HepG2 (cell line): ENCODE results near the gene INTS3. TPM values are rescaled to one million over a fixed set of nuclear protein-coding genes. Genes with fewer than 3 reads are reported as not detected.

ENCODE experiments used
- ATAC-seq: fragments of 200-7000 bp; cut with Tn5 transposase; 3 replicates; pipeline ENCODE4 v1.9.1; 2020; ENCODE audit warnings: mild to moderate bottlenecking, moderate library complexity
- BruUV-seq: library from RNA; stranded (reverse); fragments of 400-500 nt; replicated peaks from 2 replicates; lab custom pipeline; 2021; lab: Mats Ljungman, UMichigan
- CTCF ChIA-PET: fragments of 300-600 bp; formaldehyde crosslinking; extraction: SDS; loops from one replicate; lab custom pipeline; 2021; ENCODE audit warnings: low total read pairs, inconsistent platforms, low intra/inter-chr PET ratio; lab: Yijun Ruan, JAX
- POLR2A ChIA-PET: fragments of 350-600 bp; sonication (Branson Sonifier 250); formaldehyde crosslinking; loops from one replicate; lab custom pipeline; 2020; ENCODE audit warnings: antibody characterized with exemption, inconsistent platforms; lab: Yijun Ruan, JAX
- DNase-seq: peaks from one replicate; pipeline ENCODE4 v3.0.0-alpha.2; 2015; ENCODE audit warnings: low spot score
- FAIRE-seq: peaks from 3 replicates; lab custom pipeline; 2011; peaks lifted over from hg19 to GRCh38; lab: Jason Lieb, UNC
- H2AFZ ChIP-seq: one replicate; pipeline ENCODE4 v1.6.1; 2011; ENCODE audit warnings: low read length, inconsistent platforms
- H3K27ac ChIP-seq: fragments of 300-600 bp; 3 replicates; pipeline ENCODE4 v1.8.0; 2011; ENCODE audit warnings: mixed run types, mild to moderate bottlenecking, mixed read lengths, low read length, inconsistent platforms; ENCODE audit not compliant: insufficient read depth; ENCODE audit errors: extremely low read length
- H3K27me3 ChIP-seq, 2 experiments: fragments of 200-600 bp in 1 of 2; 2 replicates in 1 of 2; 3 replicates in 1 of 2; pipeline versions ENCODE4 v1.6.0 to v1.8.0; 2011; ENCODE audit warnings: low read length in 2 of 2, mild to moderate bottlenecking in 2 of 2, moderate library complexity in 2 of 2, inconsistent platforms in 1 of 2; ENCODE audit not compliant: insufficient read depth in 2 of 2, control insufficient read depth in 1 of 2
- H3K36me3 ChIP-seq, 2 experiments: fragments of 200-600 bp in 1 of 2; replicated peaks in 1 of 2; 2 replicates in 1 of 2; 3 replicates in 1 of 2; pipeline versions ENCODE4 v1.5.1 to v1.8.0; 2011; ENCODE audit warnings: low read length in 2 of 2, inconsistent platforms in 1 of 2; ENCODE audit not compliant: insufficient read depth in 2 of 2, control insufficient read depth in 1 of 2
- H3K4me1 ChIP-seq: 2 replicates; pipeline ENCODE4 v1.5.1; 2012; ENCODE audit warnings: low read length, inconsistent platforms; ENCODE audit not compliant: insufficient read depth
- H3K4me2 ChIP-seq: 2 replicates; pipeline ENCODE4 v1.6.0; 2011; ENCODE audit warnings: low read depth, low read length, inconsistent platforms
- H3K4me3 ChIP-seq, 3 experiments: fragments of 200-600 bp in 1 of 3; sonication (generic), shearing (Covaris generic) in 1 of 3; replicated peaks in 1 of 3; 2 replicates each; pipeline ENCODE4 v1.5.1; 2011 to 2016; ENCODE audit warnings: low read length in 3 of 3, inconsistent platforms in 2 of 3, low read depth in 2 of 3, mild to moderate bottlenecking in 2 of 3, control low read depth in 1 of 3, mixed read lengths in 1 of 3; ENCODE audit not compliant: insufficient read depth in 1 of 3
- H3K79me2 ChIP-seq: one replicate; pipeline ENCODE4 v1.6.1; 2011; ENCODE audit warnings: low read length, inconsistent platforms; ENCODE audit not compliant: insufficient read depth
- H3K9ac ChIP-seq: 2 replicates; pipeline ENCODE4 v1.6.0; 2011; ENCODE audit warnings: mild to moderate bottlenecking, low read depth, low read length, inconsistent platforms; ENCODE audit not compliant: insufficient read depth
- H3K9me3 ChIP-seq: 2 replicates; pipeline ENCODE4 v1.5.1; 2012; ENCODE audit warnings: mild to moderate bottlenecking, low read length
- H4K20me1 ChIP-seq: 2 replicates; pipeline ENCODE4 v1.6.0; 2011; ENCODE audit warnings: inconsistent platforms, mild to moderate bottlenecking, low read length, moderate library complexity; ENCODE audit not compliant: insufficient read depth
- HOXA5 ChIP-seq: sonication (generic); formaldehyde crosslinking; IDR thresholded peaks from 2 replicates; pipeline ENCODE4 v1.4.0; 2020; ENCODE audit warnings: missing genetic modification reagents
- JDP2 ChIP-seq: sonication (generic); formaldehyde crosslinking; IDR thresholded peaks from 2 replicates; pipeline ENCODE4 v1.8.1; 2022; ENCODE audit warnings: missing genetic modification reagents, borderline replicate concordance
- MAFG ChIP-seq: sonication (generic); formaldehyde crosslinking; IDR thresholded peaks from 2 replicates; pipeline ENCODE4 v1.5.1; 2020; ENCODE audit warnings: mild to moderate bottlenecking, missing genetic modification reagents
- MED13 ChIP-seq: sonication (generic); formaldehyde crosslinking; IDR thresholded peaks from 2 replicates; pipeline ENCODE4 v1.5.0; 2020; ENCODE audit warnings: missing genetic modification reagents
- NAIF1 ChIP-seq: sonication (generic); formaldehyde crosslinking; IDR thresholded peaks from 2 replicates; pipeline ENCODE4 v1.5.0; 2020; ENCODE audit warnings: mild to moderate bottlenecking, missing genetic modification reagents, borderline replicate concordance
- NFIC ChIP-seq: IDR thresholded peaks from 2 replicates; pipeline ENCODE4 v1.6.1; 2012; ENCODE audit warnings: mild to moderate bottlenecking, low read length, inconsistent platforms
- NFYC ChIP-seq: IDR thresholded peaks from 2 replicates; pipeline ENCODE4 v1.6.1; 2016; ENCODE audit warnings: missing genetic modification reagents, missing compliant biosample characterization
- PAF1 ChIP-seq: IDR thresholded peaks from 2 replicates; pipeline ENCODE4 v1.6.1; 2016; ENCODE audit warnings: missing genetic modification reagents, missing compliant biosample characterization
- RAD51 ChIP-seq: fragments of 450-650 bp; IDR thresholded peaks from 2 replicates; pipeline ENCODE4 v1.6.1; 2016; ENCODE audit warnings: borderline replicate concordance
- SPEN ChIP-seq: sonication (generic); formaldehyde crosslinking; IDR thresholded peaks from 2 replicates; pipeline ENCODE4 v1.5.1; 2020; ENCODE audit warnings: low read depth, mild to moderate bottlenecking, missing genetic modification reagents
- STAT5B ChIP-seq: sonication (generic); formaldehyde crosslinking; IDR thresholded peaks from 2 replicates; pipeline ENCODE4 v1.4.0; 2020; ENCODE audit warnings: missing genetic modification reagents
- WGBS: methylation state at CpG from one replicate; pipeline ENCODE4 v1.1.6; 2017; ENCODE audit warnings: low lambda C conversion rate; 5-methylcytosine and 5-hydroxymethylcytosine counted together
- in situ Hi-C: cut with HindIII; loops from 2 replicates; pipeline ENCODE4 v1.10.0; 2017; ENCODE audit warnings: low pct_unique_long_range_greater_than_20kb; ENCODE audit not compliant: extremely low pct_ligation_motif_present
- intact Hi-C: fragments of 100-400 bp; cut with micrococcal nuclease; formaldehyde crosslinking; loops from one replicate; pipeline ENCODE4 v1.10.0; 2022; ENCODE audit not compliant: unreplicated experiment
- polyA plus RNA-seq, 8 experiments: library from polyadenylated mRNA; depleted of rRNA in 3 of 8; stranded (reverse) in 7 of 8; unstranded in 1 of 8; fragments of >200 nt; fragmentation: Illumina TruSeq in 4 of 8; extraction: Trizol in 4 of 8; gene quantifications; 2 replicates each; pipeline versions ENCODE4 v1.2.1 to v1.2.3, GENCODE V29; 2011 to 2016; ENCODE audit warnings: low read depth in 4 of 8, missing spikeins in 1 of 8, mixed read lengths in 1 of 8; ENCODE audit not compliant: insufficient read depth in 1 of 8
- total RNA-seq, 5 experiments: library from RNA; depleted of rRNA; stranded (reverse); fragments of >200 nt; fragmentation: Illumina TruSeq; extraction: Trizol; gene quantifications; 2 replicates each; pipeline ENCODE4 v1.2.3, GENCODE V29; 2016; ENCODE audit warnings: low read depth in 1 of 5
- TF ChIP-seq, protein P1 (sequence below), 2 experiments: fragments of 450-650 bp in 1 of 2; sonication (generic) in 1 of 2; formaldehyde crosslinking; IDR thresholded peaks; 2 replicates each; pipeline versions ENCODE4 v1.5.0 to v1.8.0; 2020 to 2022; ENCODE audit warnings: mild to moderate bottlenecking in 1 of 2, missing genetic modification reagents in 1 of 2
- TF ChIP-seq, protein P2 (sequence below): sonication (generic); formaldehyde crosslinking; IDR thresholded peaks from 2 replicates; pipeline ENCODE4 v1.4.0; 2020; ENCODE audit warnings: low read depth, mild to moderate bottlenecking, missing genetic modification reagents
- TF ChIP-seq, protein P3 (sequence below): sonication (generic); formaldehyde crosslinking; IDR thresholded peaks from 2 replicates; pipeline ENCODE4 v1.8.0; 2022; ENCODE audit warnings: mild to moderate bottlenecking, missing genetic modification reagents, moderate library complexity

Gene INTS3
- total and polyA plus RNA-seq, 2 of the 13 experiments (the other 11 are each of a cell fraction or from before 2014, with no cell fraction given): 17.2 to 27.2 TPM

DNA sequence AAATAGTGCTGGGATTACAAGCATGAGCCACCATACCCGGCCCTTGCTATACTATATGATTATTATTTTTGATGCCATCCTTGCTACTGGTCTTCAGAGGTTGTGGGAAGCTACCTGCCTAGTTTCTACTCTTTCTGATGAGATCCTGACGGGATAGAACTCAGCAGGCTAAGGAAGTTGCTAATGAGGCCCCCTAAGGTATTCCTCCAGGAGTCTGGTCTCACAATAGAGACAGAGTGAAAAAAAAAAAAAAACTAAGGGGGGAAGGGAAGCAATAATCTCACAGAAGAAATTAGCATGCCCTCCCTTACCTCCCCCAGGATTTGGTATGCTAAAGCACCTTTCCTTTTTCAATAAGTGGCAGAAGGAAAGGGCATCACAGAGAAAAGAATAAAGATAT, 17.6 kb downstream of the INTS3 start:
- Histone ChIP-seq H3K9ac (no peak overlapping the region), H3K4me2 (no peak overlapping the region), H3K27ac (no peak overlapping the region), H3K4me1 (peaks cover 36% of the 10 kb centered on the region), H3K79me2 (no peaks in the 10 kb centered on the region), H3K36me3 (peaks cover 13 to 43% of the 10 kb centered on the region in 2 experiments), H3K4me3 (no peak overlapping the region), H3K9me3 (no peaks in the 10 kb centered on the region), H2AFZ (no peak overlapping the region), H3K27me3 (no peaks in the 10 kb centered on the region), H4K20me1 (no peaks in the 10 kb centered on the region)
- ATAC-seq (no peak), DNase-seq (no peak), FAIRE-seq (no peak)
- no TSS peak for BruUV-seq
- ChIA-PET POLR2A (interaction anchor here (1.3 kb wide), 1 partner anchor 18 kb away, joined by 7 read pairs; the partner anchor contains the start of gene INTS3), CTCF (no interaction called here)
- WGBS: 98% methylated on average over 2 of the region's 2 CpGs
- intact Hi-C loops: loop anchor here (10.0 kb wide), 1 partner anchor 241 kb away; no protein-coding TSS in a partner anchor
- TF ChIP-seq, protein P1, sequence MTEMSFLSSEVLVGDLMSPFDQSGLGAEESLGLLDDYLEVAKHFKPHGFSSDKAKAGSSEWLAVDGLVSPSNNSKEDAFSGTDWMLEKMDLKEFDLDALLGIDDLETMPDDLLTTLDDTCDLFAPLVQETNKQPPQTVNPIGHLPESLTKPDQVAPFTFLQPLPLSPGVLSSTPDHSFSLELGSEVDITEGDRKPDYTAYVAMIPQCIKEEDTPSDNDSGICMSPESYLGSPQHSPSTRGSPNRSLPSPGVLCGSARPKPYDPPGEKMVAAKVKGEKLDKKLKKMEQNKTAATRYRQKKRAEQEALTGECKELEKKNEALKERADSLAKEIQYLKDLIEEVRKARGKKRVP (CRISPR knock-in tag; IDR thresholded peaks at IDR 0.05): no peak
- in situ Hi-C loops: loop anchor here (5.0 to 10.0 kb wide), 2 partner anchors 68 to 231 kb away; partner anchors contain the start of gene NPR1

DNA sequence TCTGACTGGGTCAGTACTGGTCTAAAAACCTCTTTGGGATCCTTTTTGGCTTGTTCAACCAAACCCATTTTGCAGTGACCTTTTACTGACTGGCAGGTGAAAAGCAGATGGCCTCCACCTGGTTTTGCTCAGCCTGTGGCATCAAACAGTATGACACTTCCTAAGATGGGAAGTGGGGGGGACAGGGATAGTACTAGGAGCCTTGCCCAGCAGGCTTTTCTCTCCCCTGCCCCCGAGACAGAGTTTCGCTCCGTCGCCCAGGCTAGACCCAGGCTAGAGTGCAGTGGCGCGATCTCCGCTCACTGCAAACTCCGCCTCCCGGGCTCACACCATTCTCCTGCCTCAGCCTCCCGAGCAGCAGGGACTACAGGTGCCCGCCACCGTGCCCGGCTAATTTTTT, 18.3 kb downstream of the INTS3 start:
- no peaks in the 10 kb centered on the region for H3K79me2 ChIP-seq
- H4K20me1 ChIP-seq: no peaks in the 10 kb centered on the region
- no TSS peak for BruUV-seq
- no peak overlapping the region for H2AFZ ChIP-seq
- TF ChIP-seq SPEN (CRISPR knock-in tag): no peak
- no peak for TF ChIP-seq HOXA5 (CRISPR knock-in tag)
- TF ChIP-seq RAD51: no peak
- no peak for TF ChIP-seq MAFG (CRISPR knock-in tag)
- TF ChIP-seq, protein P2, sequence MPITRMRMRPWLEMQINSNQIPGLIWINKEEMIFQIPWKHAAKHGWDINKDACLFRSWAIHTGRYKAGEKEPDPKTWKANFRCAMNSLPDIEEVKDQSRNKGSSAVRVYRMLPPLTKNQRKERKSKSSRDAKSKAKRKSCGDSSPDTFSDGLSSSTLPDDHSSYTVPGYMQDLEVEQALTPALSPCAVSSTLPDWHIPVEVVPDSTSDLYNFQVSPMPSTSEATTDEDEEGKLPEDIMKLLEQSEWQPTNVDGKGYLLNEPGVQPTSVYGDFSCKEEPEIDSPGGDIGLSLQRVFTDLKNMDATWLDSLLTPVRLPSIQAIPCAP (CRISPR knock-in tag): no peak
- no peak for TF ChIP-seq MED13
- no peak for TF ChIP-seq STAT5B (CRISPR knock-in tag)
- no peak for TF ChIP-seq NFIC
- TF ChIP-seq, protein P3, sequence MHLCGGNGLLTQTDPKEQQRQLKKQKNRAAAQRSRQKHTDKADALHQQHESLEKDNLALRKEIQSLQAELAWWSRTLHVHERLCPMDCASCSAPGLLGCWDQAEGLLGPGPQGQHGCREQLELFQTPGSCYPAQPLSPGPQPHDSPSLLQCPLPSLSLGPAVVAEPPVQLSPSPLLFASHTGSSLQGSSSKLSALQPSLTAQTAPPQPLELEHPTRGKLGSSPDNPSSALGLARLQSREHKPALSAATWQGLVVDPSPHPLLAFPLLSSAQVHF (CRISPR knock-in tag): no peak
- no peak for TF ChIP-seq JDP2 (CRISPR knock-in tag)
- TF ChIP-seq NFYC: no peak
- no peak for TF ChIP-seq PAF1 (CRISPR knock-in tag)
- TF ChIP-seq NAIF1 (CRISPR knock-in tag): no peak
- no peak overlapping the region for H3K9ac ChIP-seq
- H3K27ac ChIP-seq: no peak overlapping the region
- H3K4me1 ChIP-seq: peaks cover 28% of the 10 kb centered on the region
- ATAC-seq (no peak), DNase-seq (no peak), FAIRE-seq (no peak)
- CTCF ChIA-PET: interaction anchor here (5.5 kb wide), 1 partner anchor 68 kb away, joined by 38 read pairs; the partner anchor contains the start of gene NPR1
- in situ Hi-C loops: loop anchor here (5.0 to 10.0 kb wide), 2 partner anchors 69 to 231 kb away; partner anchors contain the start of gene NPR1
- H3K36me3 ChIP-seq: peaks cover 14 to 49% of the 10 kb centered on the region in 2 experiments
- H3K4me2 ChIP-seq: no peak overlapping the region
- no peak overlapping the region for H3K4me3 ChIP-seq
- no peaks in the 10 kb centered on the region for H3K27me3 ChIP-seq
- WGBS: 98% methylated on average over 13 of the region's 13 CpGs
- intact Hi-C loops: loop anchor here (10.0 kb wide), 1 partner anchor 241 kb away; no protein-coding TSS in a partner anchor
- H3K9me3 ChIP-seq: no peaks in the 10 kb centered on the region
- POLR2A ChIA-PET: no interaction called here
